Measurements from ENCODE around the gene PTPN6. TPM values are rescaled to one million over a fixed set of nuclear protein-coding genes. Genes with fewer than 3 reads are reported as not detected.
A peak's percentile ranks its signal among the peaks of the same experiment; 100 is the strongest.

PTPN6 gene
- total and polyA plus RNA-seq, 2 of the 13 experiments (the other 11 are each of a cell fraction or from before 2014, with no cell fraction given): 10.5 to 10.6 TPM

- TF ChIP-seq HMG20A (CRISPR knock-in tag; IDR thresholded peaks at IDR 0.05; ENCODE audit: borderline replicate concordance) (peak; percentile 59; the same call in 1 of the 2 replicates), TBL1XR1 (IDR thresholded peaks at IDR 0.05; ENCODE audit: borderline replicate concordance, low read length, partially characterized antibody) (peak; percentile 39), ZBTB46 (CRISPR knock-in tag; IDR thresholded peaks at IDR 0.05; ENCODE audit: borderline replicate concordance) (0 out of 2 replicates have a peak, but pooled peaks have one; percentile 45), ZNF451 (CRISPR knock-in tag; IDR thresholded peaks at IDR 0.05) (no peak; the same call in 1 of the 2 replicates), ZNF317 (CRISPR knock-in tag; IDR thresholded peaks at IDR 0.05) (peak; percentile 43; the same call in 1 of the 2 replicates), ZBTB21 (CRISPR knock-in tag; IDR thresholded peaks at IDR 0.05) (peak; percentile 80), TBP (CRISPR knock-in tag; IDR thresholded peaks at IDR 0.05) (no peak), GLMP (CRISPR knock-in tag; IDR thresholded peaks at IDR 0.05; ENCODE audit: borderline replicate concordance) (no peak), ZBTB37 (CRISPR knock-in tag; IDR thresholded peaks at IDR 0.05) (0 out of 2 replicates have a peak, but pooled peaks have one; percentile 49), ZNF274 (CRISPR knock-in tag; IDR thresholded peaks at IDR 0.05) (no peak), ZNF598 (CRISPR knock-in tag; IDR thresholded peaks at IDR 0.05; ENCODE audit: borderline replicate concordance) (no peak), IRX3 (CRISPR knock-in tag; IDR thresholded peaks at IDR 0.05; ENCODE audit: borderline replicate concordance, low read depth) (peak; percentile 89), ZNF569 (CRISPR knock-in tag; IDR thresholded peaks at IDR 0.05; ENCODE audit: borderline replicate concordance) (no peak; the same call in 1 of the 2 replicates), MAFK (conservative IDR thresholded peaks at IDR 0.05 in 1 of 2, IDR thresholded peaks at IDR 0.05 in 1 of 2; ENCODE audit: low read length in 2 of 2) (peak; percentile 49 to 52; a peak in 2 of 4 replicates), SRF (IDR thresholded peaks at IDR 0.05; ENCODE audit: low read depth, low read length) (peak; percentile 64; the same call in 1 of the 2 replicates), ARHGAP35 (CRISPR knock-in tag; IDR thresholded peaks at IDR 0.05; ENCODE audit: borderline replicate concordance) (no peak), ZNF33A (CRISPR knock-in tag; IDR thresholded peaks at IDR 0.05; ENCODE audit: borderline replicate concordance) (0 out of 2 replicates have a peak, but pooled peaks have one; percentile 80), E2F1 (CRISPR knock-in tag; IDR thresholded peaks at IDR 0.05) (no peak), ESRRA (CRISPR knock-in tag; IDR thresholded peaks at IDR 0.05; ENCODE audit: low read depth) (peak; percentile 66; the same call in 1 of the 2 replicates), CHCHD3 (CRISPR knock-in tag; IDR thresholded peaks at IDR 0.05) (no peak; the same call in 1 of the 2 replicates), ZNF770 (CRISPR knock-in tag; IDR thresholded peaks at IDR 0.05) (no peak)
Measured at GRCh38 chr12:6943722-6944380, 7.3 kb upstream of the PTPN6 start, which contains the start of the genes C12orf57 and RNU7-1 (continued).
